HG03521 (cell line): Measurements from ENCODE around the gene FRYL.
"Not testable (repeated sequence)": the region's sequence is repeated elsewhere in the genome, so short reads cannot be mapped to it uniquely, and the experiment has no call there.

ENCODE experiments used
- ATAC-seq: cut with Tn5 transposase; IDR thresholded peaks from one replicate; pipeline ENCODE4 v1.9.1; 2021; ENCODE audit warnings: mild to moderate bottlenecking, moderate library complexity; ENCODE audit not compliant: unreplicated experiment

The FRYL gene

GRCh38 chr4:48786549-48786948 lies 6.5 kb upstream of the FRYL start:
- ATAC-seq, result no peak

GRCh38 chr4:48785302-48785701 lies 5.2 kb upstream of the FRYL start:
- ATAC-seq, result no peak

GRCh38 chr4:48781968-48782367 lies 1.9 kb upstream of the FRYL start:
- ATAC-seq, result no peak

GRCh38 chr4:48780865-48781214 lies 761 bp upstream of the FRYL start:
- ATAC-seq, result no peak

GRCh38 chr4:48779095-48779997 lies 733 bp downstream of the FRYL start:
- ATAC-seq, result peak; percentile 20

- ATAC-seq, result no peak
Observed at GRCh38 chr4:48778431-48779094, 1.5 kb downstream of the FRYL start.

- ATAC-seq, result no peak
Observed at GRCh38 chr4:48777739-48778138, 2.3 kb downstream of the FRYL start.

- ATAC-seq, result no peak
Observed at GRCh38 chr4:48774760-48775710, 5.0 kb downstream of the FRYL start.

GRCh38 chr4:48772556-48772955 lies 7.5 kb downstream of the FRYL start:
- no peak for ATAC-seq

- no peak for ATAC-seq
Observed at GRCh38 chr4:48767055-48767929, 12.8 kb downstream of the FRYL start.

GRCh38 chr4:48766131-48766792 lies 13.8 kb downstream of the FRYL start:
- ATAC-seq, result no peak

- no peak for ATAC-seq
Observed at GRCh38 chr4:48762408-48762807, 17.7 kb downstream of the FRYL start.

GRCh38 chr4:48761286-48761685 lies 18.8 kb downstream of the FRYL start:
- ATAC-seq, result no peak

- ATAC-seq, result not testable (repeated sequence)
Observed at GRCh38 chr4:48758703-48759102, 21.4 kb downstream of the FRYL start.

GRCh38 chr4:48756689-48757220 lies 23.3 kb downstream of the FRYL start:
- no peak for ATAC-seq

GRCh38 chr4:48755281-48755680 lies 24.8 kb downstream of the FRYL start:
- no peak for ATAC-seq

- ATAC-seq, result no peak
Observed at GRCh38 chr4:48753159-48753558, 26.9 kb downstream of the FRYL start.

GRCh38 chr4:48752726-48753125 lies 27.4 kb downstream of the FRYL start:
- no peak for ATAC-seq

- no peak for ATAC-seq
Observed at GRCh38 chr4:48752246-48752645, 27.8 kb downstream of the FRYL start.
